ENCODE data around the gene CALR. TPM values are rescaled to one million over a fixed set of nuclear protein-coding genes. Genes with fewer than 3 reads are reported as not detected.

The CALR gene
- total and polyA plus RNA-seq, 2 donors (not counting 1 experiment from before 2014, with no cell fraction given): 1,447 to 2,757 TPM

DNA sequence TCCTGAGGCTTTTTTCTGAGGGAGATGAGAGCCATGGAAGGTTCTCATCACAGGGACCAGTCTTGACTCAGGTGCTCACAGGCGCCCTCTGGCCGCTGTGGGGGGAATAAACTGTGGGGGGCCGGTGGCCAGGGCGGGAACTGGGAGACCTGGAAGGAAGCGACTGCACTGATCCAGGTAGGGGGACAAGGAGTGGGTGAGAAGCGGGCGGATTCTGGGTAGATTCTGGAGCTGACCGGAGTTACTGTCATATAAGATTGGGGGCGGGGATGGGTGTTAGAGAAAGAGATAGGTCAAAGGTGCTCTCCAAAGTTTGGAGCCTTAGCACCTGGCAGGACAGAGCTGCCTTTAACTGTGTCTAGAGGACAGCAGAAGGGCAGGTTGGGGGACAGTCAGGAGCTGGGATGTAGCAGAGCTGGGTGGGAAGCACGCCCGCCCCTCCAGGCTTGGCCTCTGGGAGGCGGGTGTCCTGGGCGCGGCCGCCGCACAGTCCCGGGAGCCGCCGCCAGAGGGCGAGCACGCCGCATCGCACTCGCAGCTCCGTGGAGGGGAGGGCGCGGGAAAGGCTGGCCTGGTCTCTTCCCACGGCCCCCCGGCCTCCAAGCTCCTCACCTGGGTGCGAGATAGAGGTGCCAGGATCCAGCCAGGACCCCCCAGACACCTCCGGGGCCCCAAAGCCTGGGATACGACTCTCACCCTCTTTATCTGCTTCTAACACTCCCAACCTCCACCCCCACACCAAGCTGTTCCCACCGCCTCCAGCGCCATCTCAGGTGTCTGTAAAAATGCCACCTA lies 26.8 kb downstream of the CALR start:
- Histone ChIP-seq H3K9ac (ENCODE audit: insufficient read depth, low read length) (peak overlapping the region; percentile 36), H3K36me3 (ENCODE audit: control insufficient read depth, insufficient read depth, low read length) (no peaks in the 10 kb centered on the region), H2AFZ (ENCODE audit: low read length) (peak overlapping the region; percentile 97), H3K27ac (ENCODE audit: insufficient read depth, low read length) (no peak overlapping the region), H3K4me3 (replicated peaks in 1 of 4; ENCODE audit: control extremely low read depth in 1 of 4, insufficient read depth in 1 of 4, low read depth in 3 of 4, low read length in 4 of 4) (peak overlapping the region; percentile 47 to 68 (median 61)), H4K20me1 (ENCODE audit: control insufficient read depth, extremely low read depth, insufficient read depth, low read length) (no peaks in the 10 kb centered on the region), H3K4me1 (ENCODE audit: control insufficient read depth, extremely low read depth, insufficient read depth, low read length) (peaks cover 3% of the 10 kb centered on the region), H3K4me2 (ENCODE audit: extremely low read depth, insufficient read depth, low read length) (peak overlapping the region; percentile 99), H3K27me3 (ENCODE audit: control insufficient read depth, insufficient read depth, low read length) (no peaks in the 10 kb centered on the region), H3K9me3 (ENCODE audit: control insufficient read depth, insufficient read depth, low read depth, low read length) (no peaks in the 10 kb centered on the region), H3K79me2 (ENCODE audit: control insufficient read depth, insufficient read depth, low read length) (no peaks in the 10 kb centered on the region)
- TF ChIP-seq CTCF (conservative IDR thresholded peaks at IDR 0.05 in 1 of 2, IDR thresholded peaks at IDR 0.05 in 1 of 2; ENCODE audit: low read depth in 1 of 2, low read length in 2 of 2) (peak; percentile 73 to 88), EZH2 (IDR thresholded peaks at IDR 0.05; ENCODE audit: low read length, missing control alignments) (no peak)
- DNase-seq (ENCODE audit: low read depth in 2 of 2): peak; percentile 51 to 62

GRCh38 chr19:12965812-12966135 lies 27.4 kb downstream of the CALR start:
- H3K27ac ChIP-seq (ENCODE audit: insufficient read depth, low read length): no peak overlapping the region

GRCh38 chr19:12967907-12968306 lies 29.5 kb downstream of the CALR start:
- Histone ChIP-seq H3K4me2 (ENCODE audit: extremely low read depth, insufficient read depth, low read length) (no peak overlapping the region), H3K27ac (ENCODE audit: insufficient read depth, low read length) (no peak overlapping the region), H3K9ac (ENCODE audit: insufficient read depth, low read length) (no peak overlapping the region), H3K4me1 (ENCODE audit: control insufficient read depth, extremely low read depth, insufficient read depth, low read length) (peaks cover 3% of the 10 kb centered on the region), H4K20me1 (ENCODE audit: control insufficient read depth, extremely low read depth, insufficient read depth, low read length) (no peaks in the 10 kb centered on the region), H2AFZ (ENCODE audit: low read length) (no peak overlapping the region), H3K9me3 (ENCODE audit: control insufficient read depth, insufficient read depth, low read depth, low read length) (no peaks in the 10 kb centered on the region), H3K4me3 (replicated peaks in 1 of 4; ENCODE audit: control extremely low read depth in 1 of 4, insufficient read depth in 1 of 4, low read depth in 3 of 4, low read length in 4 of 4) (no peak overlapping the region), H3K79me2 (ENCODE audit: control insufficient read depth, insufficient read depth, low read length) (no peaks in the 10 kb centered on the region), H3K27me3 (ENCODE audit: control insufficient read depth, insufficient read depth, low read length) (no peaks in the 10 kb centered on the region), H3K36me3 (ENCODE audit: control insufficient read depth, insufficient read depth, low read length) (no peaks in the 10 kb centered on the region)
- DNase-seq (ENCODE audit: low read depth in 2 of 2): no peak
- no peak for TF ChIP-seq CTCF (conservative IDR thresholded peaks at IDR 0.05 in 1 of 2, IDR thresholded peaks at IDR 0.05 in 1 of 2; ENCODE audit: low read depth in 1 of 2, low read length in 2 of 2)
- TF ChIP-seq EZH2 (IDR thresholded peaks at IDR 0.05; ENCODE audit: low read length, missing control alignments): no peak

More at GRCh38 chr19:12965812-12966135, 27.4 kb downstream of the CALR start:
- Histone ChIP-seq H3K79me2 (ENCODE audit: control insufficient read depth, insufficient read depth, low read length) (no peaks in the 10 kb centered on the region), H2AFZ (ENCODE audit: low read length) (no peak overlapping the region), H3K4me3 (replicated peaks in 1 of 4; ENCODE audit: control extremely low read depth in 1 of 4, insufficient read depth in 1 of 4, low read depth in 3 of 4, low read length in 4 of 4) (no peak overlapping the region), H3K4me2 (ENCODE audit: extremely low read depth, insufficient read depth, low read length) (no peak overlapping the region), H3K27me3 (ENCODE audit: control insufficient read depth, insufficient read depth, low read length) (no peaks in the 10 kb centered on the region), H3K36me3 (ENCODE audit: control insufficient read depth, insufficient read depth, low read length) (no peaks in the 10 kb centered on the region), H3K4me1 (ENCODE audit: control insufficient read depth, extremely low read depth, insufficient read depth, low read length) (peaks cover 3% of the 10 kb centered on the region), H3K9me3 (ENCODE audit: control insufficient read depth, insufficient read depth, low read depth, low read length) (no peaks in the 10 kb centered on the region), H4K20me1 (ENCODE audit: control insufficient read depth, extremely low read depth, insufficient read depth, low read length) (no peaks in the 10 kb centered on the region), H3K9ac (ENCODE audit: insufficient read depth, low read length) (no peak overlapping the region)
- no peak for DNase-seq (ENCODE audit: low read depth in 2 of 2)
- TF ChIP-seq CTCF (conservative IDR thresholded peaks at IDR 0.05 in 1 of 2, IDR thresholded peaks at IDR 0.05 in 1 of 2; ENCODE audit: low read depth in 1 of 2, low read length in 2 of 2) (no peak), EZH2 (IDR thresholded peaks at IDR 0.05; ENCODE audit: low read length, missing control alignments) (no peak)

Data from fibroblast of lung (primary cell).